Stimulated activated CD8-positive, alpha-beta memory T cell treated with anti-CD3 and anti-CD28 coated beads, Interleukin-15, amount 100 ng/mL, for 48 hours (primary cell): Measurements from ENCODE around the gene RUVBL2.

Experiments used
- DNase-seq, 2 donors: peaks; one replicate each; pipeline ENCODE4 v3.0.0-alpha.2; 2020; ENCODE audit warnings: low read depth in 2 of 2

RUVBL2 gene

DNA sequence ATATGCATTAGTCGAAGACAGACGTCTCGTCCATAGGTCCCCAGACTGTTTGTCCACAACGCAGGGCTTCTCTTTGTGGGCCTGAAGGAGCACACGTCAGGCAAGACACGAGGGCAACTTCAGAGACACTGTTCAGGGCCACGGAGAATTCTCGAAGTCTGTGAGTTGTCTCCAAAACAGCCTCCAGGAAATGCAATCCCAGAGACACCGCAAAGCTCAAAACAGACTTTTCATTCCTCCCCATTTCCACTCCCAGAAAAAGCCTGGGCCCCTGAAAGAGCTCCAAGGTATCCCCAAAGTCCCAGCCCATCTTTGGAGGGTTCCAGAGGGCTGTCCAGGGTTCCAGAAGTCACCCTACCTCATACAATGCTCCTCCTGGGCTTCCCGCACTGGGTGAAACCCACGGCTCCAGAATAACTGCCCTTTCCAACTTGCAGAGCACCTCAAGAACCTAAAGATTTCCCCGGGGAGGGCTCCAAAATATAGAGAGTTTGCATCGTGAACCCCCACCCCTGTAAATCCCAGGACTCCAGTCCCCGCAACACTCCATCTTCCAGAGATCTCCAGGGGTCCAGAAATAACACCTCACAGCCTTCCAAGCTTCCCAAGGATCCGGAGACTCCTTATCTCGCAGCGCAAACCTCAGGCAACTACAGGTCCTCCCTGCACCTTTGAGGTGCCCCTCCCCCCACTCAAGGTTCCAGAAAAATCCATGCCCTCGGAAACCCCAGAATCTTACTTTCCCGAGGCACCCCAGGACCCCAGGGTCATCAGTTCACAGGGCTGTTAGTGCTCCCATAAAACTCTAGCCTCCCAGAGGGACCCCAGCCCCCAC, 29.3 kb upstream of the RUVBL2 start:
- no peak for DNase-seq

DNA sequence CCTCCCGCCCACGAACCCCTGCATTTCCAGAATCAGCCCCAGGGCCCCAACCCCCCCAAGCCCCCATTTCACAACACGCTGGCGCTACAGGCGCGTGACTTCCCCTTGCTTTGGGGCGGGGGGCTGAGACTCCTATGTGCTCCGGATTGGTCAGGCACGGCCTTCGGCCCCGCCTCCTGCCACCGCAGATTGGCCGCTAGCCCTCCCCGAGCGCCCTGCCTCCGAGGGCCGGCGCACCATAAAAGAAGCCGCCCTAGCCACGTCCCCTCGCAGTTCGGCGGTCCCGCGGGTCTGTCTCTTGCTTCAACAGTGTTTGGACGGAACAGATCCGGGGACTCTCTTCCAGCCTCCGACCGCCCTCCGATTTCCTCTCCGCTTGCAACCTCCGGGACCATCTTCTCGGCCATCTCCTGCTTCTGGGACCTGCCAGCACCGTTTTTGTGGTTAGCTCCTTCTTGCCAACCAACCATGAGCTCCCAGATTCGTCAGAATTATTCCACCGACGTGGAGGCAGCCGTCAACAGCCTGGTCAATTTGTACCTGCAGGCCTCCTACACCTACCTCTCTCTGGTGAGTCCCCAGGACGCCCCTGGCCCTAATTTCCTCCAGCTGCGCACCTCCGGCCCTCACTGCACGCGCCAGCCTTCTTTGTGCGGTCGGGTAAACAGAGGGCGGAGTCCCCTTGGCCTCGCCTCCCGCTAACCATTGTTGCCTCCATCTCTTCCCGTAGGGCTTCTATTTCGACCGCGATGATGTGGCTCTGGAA, 28.5 kb upstream of the RUVBL2 start, which contains the start of gene FTL:
TSS of gene FTL (plus strand) at position 270 of the 766 bp plus-strand sequence. CDS start at position 469, 199 bp downstream.
- peak; percentile 92 to 93 for DNase-seq

DNA sequence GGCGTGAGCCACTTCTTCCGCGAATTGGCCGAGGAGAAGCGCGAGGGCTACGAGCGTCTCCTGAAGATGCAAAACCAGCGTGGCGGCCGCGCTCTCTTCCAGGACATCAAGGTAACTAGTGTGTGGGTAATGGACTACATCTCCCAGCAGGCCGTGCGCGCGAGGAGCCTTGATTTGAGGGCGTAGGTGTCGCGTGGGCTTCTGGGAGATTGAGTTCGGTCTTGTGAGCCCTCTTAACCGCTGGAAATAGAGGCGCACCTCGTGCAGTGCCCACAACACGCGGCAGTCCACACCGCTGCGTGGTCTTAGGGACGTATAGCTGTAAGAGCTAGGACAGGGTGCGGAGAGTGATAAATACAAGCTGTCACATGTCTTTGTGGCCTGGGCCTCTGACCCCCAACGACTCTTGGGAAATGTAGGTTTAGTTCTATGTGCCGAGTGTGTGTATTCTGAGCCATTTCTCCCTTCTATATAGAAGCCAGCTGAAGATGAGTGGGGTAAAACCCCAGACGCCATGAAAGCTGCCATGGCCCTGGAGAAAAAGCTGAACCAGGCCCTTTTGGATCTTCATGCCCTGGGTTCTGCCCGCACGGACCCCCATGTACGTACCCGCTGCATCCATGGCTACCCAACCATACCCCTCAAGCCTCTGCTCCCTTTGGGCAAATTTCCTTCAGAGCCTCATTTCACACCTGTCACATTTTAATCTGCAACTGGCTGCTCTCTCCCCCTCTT, 27.7 kb upstream of the RUVBL2 start:
- DNase-seq = peak; percentile 79 to 81

DNA sequence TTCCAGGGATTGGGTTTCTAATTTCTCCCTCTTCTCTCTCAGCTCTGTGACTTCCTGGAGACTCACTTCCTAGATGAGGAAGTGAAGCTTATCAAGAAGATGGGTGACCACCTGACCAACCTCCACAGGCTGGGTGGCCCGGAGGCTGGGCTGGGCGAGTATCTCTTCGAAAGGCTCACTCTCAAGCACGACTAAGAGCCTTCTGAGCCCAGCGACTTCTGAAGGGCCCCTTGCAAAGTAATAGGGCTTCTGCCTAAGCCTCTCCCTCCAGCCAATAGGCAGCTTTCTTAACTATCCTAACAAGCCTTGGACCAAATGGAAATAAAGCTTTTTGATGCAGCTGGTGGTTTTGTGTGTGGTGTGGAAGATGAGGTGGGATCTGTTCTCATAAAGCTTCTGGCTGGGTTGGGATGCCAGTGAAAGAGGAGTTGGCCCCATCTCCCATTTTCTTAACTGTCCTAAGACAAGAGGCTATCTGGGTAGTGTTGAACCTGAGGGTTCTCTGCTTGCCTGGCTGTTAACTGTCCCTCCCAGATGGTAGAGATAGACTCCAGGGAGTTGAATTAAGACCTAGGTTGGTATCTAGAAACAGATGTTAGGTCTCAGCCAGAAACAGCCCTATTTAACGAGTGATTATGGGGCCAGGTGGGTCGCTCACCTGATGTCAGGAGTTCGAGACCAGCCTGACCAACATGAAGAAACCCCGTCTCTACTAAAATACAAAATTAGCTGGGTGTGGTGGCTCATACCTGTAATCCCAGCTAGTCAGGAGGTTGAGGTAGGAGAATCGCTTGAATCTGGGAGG, 26.9 kb upstream of the RUVBL2 start:
- DNase-seq = no peak

DNA sequence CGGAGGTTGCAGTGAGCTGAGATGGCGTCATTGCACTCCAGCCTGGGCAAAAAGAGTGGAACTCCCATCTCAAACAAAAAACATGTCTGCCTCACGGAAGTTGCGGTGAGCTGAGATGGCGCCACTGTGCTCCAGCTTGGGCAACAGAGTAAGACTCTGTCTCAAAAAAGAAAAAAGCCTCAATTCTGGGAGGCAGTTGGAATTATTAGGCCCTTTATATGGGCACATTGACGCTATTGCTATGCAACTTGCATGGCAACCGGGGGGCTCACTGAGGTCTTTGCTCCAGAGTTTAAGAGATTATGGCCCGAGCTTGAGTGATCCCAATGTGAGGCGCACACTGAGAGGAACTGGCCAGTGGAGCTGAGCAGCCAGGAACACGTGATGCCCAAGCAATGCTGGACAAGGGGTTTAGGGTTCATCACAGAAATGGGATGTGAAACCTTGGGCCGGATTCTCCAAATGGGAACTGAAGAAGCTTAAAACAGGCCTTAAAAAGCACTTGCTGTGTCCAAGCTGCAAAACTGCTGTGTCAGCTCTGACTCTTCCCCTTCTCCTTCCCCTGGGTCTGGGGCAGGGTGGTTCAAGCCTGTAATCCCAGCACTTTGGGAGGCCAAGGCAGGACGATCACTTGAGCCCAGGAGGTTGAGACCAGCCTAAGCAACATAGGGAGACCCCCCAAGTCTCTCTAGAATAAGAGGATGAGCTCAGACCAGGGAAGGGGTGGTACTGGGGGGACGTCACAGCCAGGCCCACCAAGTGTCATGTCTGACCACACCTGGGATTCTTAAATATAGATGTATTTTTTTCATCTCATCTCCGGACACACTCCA, 26.1 kb upstream of the RUVBL2 start:
- no peak for DNase-seq

DNA sequence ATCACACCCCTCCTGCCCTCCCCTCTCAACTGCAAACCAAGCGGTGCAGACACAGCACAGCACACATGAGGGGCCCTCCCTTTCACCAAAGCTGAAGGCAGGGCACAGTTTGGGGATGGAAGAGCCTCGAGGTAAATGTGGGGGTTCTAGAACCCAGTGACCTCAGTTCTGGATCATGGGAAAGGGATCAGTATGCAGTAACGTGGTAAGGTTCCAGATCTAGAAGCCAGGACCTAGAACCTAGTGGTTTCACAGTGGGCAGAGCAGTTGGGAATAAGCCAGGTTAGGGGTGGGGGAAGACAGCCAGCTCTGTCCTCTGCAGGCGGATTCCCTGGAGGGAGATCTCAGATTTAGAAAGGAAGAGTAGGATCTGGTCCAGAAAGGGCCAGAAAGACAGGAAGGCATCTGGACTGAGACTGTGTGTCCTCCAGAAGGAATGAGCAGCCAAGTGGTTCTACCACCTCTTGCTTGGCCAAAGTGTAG, 25.5 kb upstream of the RUVBL2 start:
- DNase-seq = no peak

DNA sequence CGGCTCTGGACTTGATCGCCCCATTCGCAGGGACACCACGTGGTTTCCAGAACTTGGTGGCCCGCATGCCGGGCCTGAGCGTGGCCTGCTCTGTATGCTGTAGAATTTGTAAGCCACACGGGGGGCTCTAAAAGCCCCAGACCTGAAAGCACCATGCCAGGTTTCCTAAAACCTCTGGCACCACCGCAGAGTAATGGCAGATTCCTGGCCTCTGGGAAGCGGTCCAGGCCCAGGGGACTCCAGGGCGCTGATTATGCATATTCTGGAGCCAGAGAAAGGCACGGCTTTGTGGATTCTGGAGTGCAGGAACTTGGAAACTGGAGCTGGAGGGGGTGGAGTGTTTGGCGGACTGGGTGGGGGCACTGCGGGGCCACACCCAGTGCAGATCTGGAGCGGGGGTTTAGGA, 24.9 kb upstream of the RUVBL2 start:
- no peak for DNase-seq

DNA sequence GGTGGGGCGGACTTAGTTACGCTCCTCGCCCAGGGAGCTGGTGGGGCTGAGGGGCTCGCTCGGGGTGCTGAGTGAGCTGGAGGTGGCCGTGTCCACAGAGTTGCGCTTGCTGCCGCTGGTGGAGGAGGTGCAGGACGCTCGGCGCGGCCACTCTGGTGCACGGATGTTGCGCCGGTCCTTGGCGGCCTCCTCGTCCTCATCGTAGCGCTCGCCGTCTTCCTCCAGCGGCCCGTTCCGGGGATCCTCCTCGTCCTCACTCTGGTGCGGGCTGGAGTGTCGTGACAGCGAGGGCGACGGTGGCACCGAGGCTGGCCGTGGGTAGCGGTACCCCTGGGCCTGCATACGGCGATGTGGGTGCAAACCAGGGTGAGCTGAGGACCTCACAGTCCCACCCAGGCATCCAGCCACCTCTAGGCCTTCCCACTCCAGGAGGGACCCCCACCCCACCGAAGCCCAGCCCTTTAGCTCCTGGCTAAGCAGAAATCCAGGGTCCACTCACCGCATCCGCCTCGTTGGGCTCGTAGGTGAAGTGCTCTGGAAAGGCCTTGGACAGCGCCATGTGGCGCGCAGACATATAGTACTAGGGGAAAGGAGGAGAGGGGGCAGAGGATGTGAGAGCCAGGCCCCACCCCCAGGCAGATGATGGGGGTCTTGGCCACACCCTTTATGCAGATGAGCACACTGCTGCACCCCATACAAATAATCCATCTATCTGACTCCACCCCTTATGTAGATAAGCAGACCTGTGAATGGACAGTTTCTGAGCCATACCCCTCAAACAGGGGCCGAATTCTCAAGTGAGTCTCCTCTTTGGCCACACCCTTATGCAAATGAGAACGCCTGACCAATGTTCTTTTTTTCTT, 24.2 kb upstream of the RUVBL2 start:
- DNase-seq = no peak

DNA sequence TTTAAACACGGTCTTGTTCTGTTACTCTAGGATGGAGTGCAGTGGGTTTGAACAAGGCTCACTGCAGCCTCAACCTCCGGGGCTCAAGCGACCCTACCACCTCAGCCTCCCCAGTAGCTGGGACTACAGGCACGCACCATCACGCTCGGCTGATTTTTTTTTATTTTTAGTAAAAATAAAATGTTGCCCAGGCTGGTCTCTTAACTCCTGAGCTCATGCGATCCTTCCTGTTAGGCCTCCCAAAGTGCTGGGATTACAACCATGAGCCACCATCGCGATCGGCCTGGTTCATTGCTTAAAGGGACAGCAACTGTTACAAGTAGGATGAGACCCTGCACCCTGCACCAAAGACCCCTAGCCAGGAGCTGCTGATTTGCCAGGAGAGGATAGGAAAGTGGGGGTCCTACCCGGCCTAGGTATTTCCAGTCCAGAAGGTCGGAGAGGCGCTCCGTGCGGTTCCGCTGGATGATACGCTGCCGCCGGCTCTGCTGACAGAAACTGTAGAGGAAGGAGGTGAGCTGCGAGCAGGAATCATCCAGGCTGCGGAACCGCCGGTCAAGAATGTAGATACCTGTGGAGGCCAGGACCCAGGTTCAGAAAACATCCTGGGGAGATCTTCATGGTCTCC, 23.4 kb upstream of the RUVBL2 start:
- no peak for DNase-seq

DNA sequence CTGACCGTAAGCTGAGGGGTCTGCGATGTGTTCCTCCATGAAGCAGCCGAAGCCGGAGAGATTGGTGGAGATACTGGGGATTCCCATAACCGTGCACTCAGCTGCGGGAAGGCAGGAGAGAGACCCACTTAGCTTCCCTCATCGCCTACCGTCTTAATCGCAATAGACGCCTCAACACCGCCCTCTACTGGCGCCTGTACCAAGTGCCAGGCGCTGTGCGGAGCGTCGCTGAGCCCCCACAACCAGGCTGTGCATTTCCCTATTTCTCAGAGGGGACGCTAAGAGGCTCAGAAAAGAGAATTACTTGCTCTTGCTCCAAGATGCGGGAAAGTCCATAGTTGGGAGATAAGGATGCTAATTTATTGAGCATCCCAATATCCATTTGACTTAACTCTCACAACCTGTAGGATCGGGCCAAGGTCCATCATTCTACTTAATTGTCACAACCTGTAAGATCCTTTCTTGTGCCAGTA, 22.7 kb upstream of the RUVBL2 start:
- DNase-seq = peak; percentile 66 to 70

DNA sequence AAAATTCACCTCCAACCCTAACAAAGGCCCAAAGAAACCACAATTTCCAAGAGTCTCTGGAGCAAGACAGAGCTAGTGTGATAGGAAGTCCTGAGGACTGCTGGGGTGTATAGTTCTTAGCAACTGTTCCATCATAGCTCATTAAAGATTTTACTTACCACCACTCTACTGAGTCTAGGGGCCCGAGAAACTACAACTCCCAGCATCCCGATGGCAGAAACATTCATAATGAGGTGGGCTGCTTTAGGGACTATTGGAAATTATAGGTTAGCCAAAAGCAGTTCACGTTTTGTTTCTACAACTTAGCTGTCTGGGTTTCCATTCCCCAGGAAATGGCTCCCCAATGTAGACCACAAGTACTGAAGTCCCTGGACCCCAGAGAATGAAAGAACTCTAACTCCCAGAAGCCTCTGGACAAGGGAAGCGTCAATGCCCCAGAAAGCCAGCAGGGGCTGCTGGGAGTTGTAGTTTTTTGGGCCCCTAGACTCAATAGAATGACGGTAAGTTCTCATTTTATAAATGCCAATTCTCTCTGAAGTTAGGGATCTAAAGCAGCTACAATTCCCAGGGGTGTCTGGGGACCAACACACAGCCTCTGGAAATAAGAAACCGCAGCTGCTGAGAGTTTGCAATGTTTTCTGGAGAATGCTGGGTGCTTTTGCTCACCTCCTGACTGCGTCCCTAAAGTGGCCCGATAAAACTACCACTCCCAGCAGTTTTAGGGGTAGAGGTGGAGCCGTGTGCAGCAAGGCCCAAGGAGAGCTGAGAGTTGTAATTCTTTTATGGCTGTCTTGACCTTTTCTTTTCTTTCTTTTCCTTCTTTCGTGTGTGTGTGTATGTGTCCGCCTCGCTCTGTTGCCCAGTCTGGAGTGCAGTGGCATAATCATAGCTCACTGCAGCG, 17.5 kb upstream of the RUVBL2 start:
- no peak for DNase-seq

DNA sequence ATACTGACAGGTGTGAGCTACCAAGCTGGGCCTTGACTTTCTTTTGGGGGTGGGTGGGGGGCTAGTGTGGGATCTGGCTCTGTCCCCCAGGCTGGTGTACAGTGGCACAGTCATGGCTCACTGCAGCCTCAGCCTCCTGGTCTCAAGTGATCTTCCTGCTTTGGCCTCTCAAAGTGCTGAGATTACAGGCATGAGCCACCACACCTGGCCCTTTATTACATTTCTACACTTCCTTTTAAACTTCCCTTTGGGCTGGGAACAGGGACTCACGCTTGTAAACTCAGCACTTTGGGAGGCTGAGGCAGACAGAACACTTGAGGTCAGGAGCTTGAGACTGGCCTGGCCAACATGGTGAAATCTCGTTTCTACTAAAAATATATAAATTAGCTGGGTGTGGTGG, 16.6 kb upstream of the RUVBL2 start:
- DNase-seq = no peak

DNA sequence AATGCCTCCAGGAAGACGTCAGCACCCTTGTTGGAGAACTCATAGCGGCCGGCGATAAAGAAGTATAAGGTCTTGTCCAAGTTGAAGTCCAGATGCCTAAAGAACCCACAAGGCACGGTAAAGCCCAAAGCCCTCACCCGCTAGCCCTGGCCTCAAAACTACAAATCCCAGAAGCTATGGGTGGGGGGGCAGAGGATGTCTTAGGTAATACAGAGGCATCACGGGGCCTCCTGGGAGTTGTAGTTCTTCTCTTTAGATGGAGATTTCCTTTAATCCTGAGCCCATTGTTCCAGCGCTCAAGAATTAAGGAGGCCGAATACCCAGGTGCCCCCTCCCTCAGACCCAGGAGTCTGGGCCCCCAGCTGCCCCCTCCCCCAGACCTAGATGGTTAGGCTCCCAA, 11.4 kb upstream of the RUVBL2 start:
- no peak for DNase-seq

DNA sequence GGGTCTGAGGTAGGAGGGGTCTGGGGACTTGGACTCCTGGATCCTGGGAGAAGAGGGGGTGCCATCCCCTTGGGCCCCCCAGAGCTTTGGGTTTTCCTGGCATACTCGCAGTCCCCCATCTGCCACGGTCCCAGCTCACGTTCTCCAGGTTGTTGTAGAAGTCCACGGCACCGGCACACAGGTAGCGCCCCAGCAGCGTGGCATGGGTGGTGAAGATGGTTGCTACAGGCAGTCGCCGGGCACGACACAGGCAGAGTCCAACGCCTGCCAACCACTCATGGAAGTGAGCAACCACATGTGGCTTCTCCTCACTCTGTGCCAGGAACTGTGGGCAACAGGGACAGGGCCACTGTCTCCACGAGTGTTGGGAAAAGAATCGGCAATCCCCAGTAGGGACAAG, 8.0 kb upstream of the RUVBL2 start:
- no peak for DNase-seq

DNA sequence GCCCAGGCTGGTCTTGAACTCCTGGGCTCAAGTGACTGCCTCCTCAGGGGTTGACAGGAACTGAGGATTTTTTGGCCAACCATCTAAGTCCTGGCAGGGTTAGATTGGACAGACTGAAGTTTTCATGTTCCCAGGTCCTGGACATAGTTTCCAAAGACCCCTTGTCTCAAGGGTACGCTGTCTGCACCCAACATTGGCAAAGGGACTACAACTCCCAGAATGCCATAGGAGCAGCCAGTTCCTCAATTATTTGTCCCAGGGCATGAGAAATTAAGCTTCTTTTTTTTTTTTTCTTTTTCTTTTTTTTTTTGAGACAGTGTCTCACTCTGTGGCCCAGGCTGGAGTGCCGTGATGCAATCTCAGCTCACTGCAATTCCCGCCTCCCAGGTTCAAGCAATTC, 7.5 kb upstream of the RUVBL2 start:
- DNase-seq = no peak

DNA sequence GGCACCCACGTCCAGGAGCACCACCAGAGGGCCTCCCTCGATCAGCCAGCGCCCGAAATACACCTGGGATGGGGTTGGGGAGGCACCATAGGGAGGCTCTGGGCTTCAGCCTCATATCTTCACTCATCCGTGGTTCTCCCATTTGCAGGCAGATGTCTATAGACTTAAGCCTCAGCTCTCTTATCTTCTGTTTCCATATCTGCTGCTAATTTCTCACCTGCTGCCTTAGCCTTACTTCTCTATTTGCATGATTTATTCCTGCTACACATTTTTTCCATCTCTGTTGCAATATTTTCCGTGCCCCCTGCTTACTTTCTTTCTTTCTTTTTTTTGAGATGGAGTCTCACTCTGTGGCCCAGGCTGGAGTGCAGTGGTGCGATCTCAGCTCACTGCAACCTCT, 6.4 kb upstream of the RUVBL2 start:
- DNase-seq = no peak

DNA sequence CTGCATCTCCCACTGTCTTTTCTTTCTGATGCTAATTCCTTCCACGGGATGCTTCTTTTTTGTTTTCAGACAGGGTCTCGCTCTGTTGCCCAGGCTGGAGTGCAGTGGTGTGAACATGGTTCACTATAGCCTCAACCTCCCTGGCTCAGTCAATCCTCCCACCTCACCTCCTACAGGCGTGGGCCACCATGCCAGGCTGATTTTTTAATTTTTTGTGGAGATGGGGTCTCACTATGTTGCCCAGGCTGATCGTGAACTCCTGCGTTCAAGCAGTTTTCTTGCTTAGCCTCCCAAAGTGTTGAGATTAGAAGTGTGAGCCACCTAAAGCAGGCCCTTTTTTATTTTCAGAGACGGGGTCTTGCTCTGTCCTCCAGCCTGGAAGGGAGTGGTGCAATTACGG, 5.4 kb upstream of the RUVBL2 start:
- no peak for DNase-seq

DNA sequence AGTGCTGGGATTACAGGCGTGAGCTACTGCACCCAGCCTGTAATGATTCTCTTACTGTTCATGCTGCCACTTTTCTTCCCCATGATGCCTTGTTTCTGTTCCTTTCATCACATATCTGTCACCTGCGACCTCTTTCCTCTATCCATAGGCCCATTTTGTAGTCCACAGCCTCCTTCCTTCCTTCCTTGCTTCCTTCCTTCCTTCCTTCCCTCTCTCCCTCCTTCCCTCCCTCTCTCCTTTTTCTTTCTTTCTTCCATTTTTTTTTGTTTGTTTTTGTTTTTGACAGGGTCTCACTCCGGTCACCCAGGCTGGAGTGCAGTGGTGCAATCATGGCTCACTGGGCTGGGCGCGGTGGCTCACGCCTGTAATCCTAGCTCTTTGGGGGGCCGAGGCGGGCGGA, 4.8 kb upstream of the RUVBL2 start:
- DNase-seq = no peak
